Hematopoietic multipotent progenitor cell treated with erythropoietin and hydrocortisone succinate and interleukin-3 and kit ligand, for 4 days (in vitro differentiated cells): ENCODE data around the gene OLFML2A.
A peak's percentile ranks its signal among the peaks of the same experiment; 100 is the strongest.
"Not testable (repeated sequence)": the region's sequence is repeated elsewhere in the genome, so short reads cannot be mapped to it uniquely, and the experiment has no call there.

Experiments
- DNase-seq: peaks from one replicate; pipeline ENCODE4 v3.0.0-alpha.2; 2015

The OLFML2A gene

DNA sequence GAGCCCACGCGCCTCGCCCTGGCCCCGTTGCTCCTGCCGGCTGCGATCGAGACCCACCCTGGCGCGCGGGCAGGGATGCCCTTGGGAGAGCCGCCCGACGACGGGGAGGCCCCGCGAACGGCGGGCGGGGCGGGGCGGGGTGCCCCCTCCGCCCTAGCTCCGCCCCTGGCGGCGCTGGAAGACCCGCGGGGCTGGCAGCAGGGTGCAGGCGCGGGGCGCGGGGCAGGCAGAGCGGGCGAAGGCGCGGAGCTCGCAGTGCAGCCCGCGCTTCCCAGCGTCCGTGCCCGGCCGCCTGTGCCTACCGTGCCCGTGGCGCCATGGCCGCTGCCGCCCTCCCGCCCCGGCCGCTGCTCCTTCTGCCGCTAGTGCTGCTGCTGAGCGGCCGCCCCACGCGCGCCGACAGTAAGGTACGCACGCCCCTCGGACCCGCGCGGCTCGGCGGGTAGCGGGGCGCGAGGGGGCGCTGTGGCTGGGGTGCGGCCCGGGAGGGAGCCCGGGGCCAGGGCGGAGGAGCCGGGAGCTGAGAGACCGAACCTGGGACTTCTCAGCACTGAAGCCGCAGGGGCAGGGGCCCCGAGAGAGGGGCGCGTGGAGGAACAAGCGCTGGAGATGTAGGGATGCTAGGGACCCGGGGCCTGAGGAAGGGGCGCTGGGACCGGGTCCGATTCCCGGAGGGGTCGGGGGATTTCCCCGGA lies at the start of gene OLFML2A:
Gene OLFML2A, plus strand, starts transcription at position 180 of the 695 bp plus-strand sequence. Its CDS starts 138 bp downstream, at position 318.
- DNase-seq: peak; percentile 66

DNA sequence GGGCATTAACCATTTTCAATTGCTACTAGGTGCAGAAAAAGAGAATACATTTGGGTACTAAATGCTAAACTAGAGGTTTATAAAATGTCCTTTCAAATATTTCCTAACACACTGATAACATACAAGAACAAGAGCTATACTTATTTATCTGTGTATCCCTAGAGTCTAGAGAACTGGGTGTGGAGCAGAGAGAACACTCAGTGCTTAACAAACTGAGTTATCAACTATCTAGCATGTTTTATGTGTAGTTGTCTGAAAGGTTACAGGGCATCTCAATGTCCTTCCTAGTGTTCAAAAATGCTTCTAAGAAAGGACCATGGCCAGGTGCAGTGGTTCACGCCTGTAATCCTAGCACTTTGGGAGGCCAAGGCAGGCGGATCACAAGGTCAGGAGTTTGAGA lies 46.2 kb upstream of the OLFML2A start:
- no peak for DNase-seq

DNA sequence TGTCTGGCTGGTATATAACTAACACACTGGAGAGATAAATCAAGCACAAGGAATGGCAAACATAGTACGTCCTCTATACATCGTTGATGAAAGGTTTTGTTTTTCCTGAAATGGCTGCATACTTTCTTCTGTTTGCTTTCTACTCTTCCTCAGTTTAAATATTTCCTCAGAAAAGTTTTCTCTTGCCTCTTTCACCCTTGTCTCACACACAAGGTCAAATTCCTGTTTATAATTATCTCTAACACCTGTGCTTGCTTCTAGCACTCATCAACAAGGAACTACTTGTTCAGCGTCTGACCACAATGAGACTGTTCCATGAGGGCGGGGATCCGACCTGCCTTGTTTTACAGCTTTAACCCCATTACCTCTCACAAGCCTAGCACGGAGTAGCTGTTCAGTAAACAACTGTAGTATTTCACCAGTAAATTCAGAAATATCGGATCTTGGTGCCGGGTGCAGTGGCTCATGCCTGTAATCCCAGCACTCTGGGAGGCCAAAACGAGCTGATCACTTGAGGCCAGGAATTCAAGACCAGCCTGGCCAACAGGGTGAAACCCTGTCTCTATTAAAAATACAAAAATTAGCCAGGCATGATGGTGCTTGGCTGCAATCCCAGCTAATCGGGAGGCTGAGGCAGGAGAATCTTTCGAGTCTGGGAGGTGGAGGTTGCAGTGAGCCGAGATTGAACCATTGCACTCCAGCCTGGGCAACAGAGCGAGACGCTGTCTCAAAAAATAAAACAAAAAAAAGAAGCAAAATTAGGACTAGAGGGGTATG lies 42.8 kb upstream of the OLFML2A start:
- no peak for DNase-seq

DNA sequence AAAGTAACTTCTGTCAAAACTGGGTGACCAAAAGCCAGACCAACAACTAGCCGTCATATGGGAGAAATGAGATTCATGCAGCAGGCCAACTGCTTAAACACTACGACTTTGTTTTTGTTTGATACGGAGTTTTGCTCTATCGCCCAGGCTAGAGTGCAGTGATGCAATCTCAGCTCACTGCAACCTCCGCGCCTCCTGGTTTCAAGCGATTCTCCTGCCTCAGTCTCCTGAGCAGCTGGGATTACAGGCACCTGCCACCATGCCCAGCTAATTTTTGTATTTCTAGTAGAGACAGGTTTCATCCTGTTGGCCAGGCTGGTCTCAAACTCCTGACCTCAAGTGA lies 42.2 kb upstream of the OLFML2A start:
- DNase-seq: not testable (repeated sequence)

DNA sequence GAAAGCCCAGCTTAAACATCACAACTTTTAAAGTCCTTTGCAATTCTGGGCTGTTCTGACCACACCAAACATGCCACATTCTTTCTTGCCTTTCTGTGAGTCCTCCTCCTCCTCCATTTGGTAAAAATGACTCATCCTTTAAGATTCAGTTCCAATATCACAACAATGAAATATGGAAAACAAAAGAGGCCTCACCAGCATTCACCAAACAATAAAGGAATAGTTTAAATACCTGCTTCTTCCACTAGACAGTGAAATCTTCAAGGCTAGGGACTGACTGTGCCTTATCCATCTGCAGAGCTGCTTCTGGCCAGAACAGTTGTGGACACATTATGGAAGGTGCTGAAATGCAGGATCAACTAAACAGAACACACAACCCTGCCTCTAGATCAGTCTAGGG lies 41.8 kb upstream of the OLFML2A start:
- DNase-seq: no peak

DNA sequence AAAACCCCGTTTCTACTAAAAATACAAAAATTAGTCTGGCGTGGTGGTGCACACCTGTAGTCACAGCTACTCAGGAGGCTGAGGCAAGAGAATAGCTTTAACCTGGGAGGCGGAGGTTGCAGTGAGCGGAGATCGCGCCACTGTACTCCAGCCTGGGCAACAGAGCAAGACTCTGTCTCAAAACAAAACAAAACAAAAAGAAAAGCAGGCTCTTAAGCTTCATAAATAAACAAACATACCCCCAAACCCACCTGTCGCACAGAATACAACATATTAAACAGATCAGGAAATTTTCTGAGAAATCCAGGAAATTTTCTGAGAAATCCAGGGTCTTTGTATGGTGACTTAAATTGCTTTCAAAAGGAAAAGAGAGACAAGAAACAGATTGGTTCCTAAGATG lies 38.9 kb upstream of the OLFML2A start:
- DNase-seq: not testable (repeated sequence)

DNA sequence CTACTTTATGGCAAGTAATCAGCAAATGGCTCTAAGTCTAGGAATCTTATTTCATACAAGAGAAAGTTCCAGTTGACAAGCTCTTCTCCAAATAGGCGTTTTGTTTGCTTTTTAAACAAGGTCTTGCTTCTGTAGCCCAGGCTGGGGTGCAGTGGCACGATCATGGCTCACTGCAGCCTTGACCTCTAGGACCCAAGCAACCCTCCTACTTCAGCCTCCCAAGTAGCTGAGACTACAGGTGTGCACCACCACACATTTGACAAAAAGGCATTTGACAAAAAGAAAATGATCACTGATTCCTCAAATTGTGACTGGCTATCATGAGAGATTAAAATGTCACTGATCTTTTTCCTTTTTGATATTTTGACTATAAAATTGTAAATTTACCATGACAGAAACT lies 37.6 kb upstream of the OLFML2A start:
- no peak for DNase-seq

DNA sequence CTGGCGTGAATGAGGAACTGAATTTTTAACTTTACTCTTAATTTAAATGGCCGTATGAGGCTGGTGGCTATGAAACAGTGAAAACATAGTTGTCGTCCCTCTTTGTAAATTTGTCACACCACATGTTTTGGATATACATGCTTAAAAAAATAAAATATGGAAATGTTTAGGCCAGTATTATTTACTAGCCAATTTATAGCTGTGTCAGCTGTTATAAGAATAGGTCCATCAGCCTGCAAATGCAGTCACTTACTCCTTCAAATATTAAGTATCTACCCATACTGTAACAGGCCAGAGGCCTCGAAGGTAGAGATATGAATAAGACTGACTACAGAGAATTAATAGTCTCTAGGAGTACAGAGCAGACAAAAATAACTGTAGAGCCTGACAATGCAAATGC lies 35.8 kb upstream of the OLFML2A start:
- DNase-seq: no peak

DNA sequence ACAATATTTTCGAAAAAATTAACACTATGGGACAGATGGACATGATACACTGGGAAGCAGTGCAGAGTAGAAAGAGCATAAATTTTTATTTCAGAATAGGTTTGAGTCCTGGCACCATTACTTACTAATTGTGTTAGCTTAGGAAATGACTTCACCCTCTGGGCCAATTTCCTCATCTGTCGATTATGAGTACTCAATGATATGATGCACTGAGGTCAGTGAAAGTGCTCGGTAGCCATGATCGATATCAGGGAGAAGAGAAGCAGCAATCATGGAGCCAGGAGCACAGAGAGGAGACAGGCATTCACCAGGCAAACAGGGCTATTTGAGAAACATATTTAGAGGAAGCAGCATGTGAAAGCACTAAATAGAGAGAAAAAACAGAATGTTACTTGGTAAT lies 35.3 kb upstream of the OLFML2A start:
- DNase-seq: no peak

DNA sequence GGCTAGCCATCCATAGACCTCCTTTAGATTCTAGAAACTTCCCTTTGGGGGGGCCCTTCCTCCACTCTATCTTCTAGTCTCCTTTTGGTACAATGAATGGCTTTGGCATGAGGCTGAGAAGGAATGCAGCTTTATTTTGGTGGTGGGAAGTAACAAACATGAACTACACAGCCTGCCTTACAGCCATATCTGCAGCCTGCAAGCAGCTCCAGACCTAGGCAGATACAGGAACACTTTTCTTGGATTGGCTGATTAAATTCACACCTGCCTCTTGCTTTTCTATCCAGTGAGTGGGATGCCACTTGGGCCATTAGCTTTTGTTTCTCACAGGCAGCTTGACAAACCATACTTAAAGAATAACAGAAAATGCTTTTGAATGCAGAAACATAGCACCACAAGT lies 34.0 kb upstream of the OLFML2A start:
- no peak for DNase-seq

DNA sequence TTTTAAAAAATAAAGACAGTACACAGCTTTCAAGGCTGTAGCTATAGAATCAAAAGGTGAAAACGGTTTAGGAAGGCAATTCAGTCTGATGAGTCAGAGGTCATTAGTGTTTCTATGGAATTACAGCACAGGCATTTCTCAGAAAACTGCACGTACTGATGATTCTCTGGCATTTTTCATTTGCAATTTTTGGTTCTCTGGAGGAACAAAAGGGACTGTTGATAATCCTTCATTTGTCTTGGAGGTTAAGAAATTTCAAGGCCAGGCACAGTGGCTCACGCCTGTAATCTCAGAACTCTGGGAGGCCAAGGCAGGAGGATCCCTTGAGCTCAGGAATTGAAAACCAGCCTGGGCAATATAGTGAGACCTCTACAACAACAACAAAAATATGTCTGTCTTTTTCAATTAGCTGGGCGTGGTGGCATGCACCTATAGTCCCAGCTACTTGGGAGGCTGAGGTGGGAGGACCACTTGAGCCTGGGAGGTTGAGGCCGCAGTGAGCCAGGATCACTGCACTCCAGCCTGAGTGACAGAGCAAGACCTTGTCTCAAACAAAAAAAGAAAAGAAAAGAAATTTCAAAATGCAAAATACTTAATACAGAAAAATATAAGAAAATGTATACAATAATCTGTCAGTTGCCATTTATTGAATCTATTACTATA lies 33.1 kb upstream of the OLFML2A start:
- DNase-seq: no peak

DNA sequence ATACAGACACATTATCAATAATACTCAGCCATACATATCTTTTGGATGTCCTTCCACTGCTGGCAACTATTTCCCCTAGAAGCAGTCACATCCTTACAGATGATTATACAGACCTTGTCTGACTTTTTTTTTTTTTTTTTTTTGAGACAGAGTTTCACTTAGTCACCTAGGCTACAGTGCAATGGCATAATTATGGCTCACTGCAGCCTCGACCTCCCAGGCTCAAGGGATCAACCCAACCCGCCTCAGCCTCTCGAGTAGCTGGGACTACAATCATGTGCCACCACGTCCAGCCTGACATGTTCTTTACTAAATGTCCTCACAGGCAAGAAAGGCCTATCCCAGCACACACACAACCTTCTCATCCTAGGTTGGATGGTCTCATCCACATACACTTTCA lies 29.9 kb upstream of the OLFML2A start:
- DNase-seq: no peak

DNA sequence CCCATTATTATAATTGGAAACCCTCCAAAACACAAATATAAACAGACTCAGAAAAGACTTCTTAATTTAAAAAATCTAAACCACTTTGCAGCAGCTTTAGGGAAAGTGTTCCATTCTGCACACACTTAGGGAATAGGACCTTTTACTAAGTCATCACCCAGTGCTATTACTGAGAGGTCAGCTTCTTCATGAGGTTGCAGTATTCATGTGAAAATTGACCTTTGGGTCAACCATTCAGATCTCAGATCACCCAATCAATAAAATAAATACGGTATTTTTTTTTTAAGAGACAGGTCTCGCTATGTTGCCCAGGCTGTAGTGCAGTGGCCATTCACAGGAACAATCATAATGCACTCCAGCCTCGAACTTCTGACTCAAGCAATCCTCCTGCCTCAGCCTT lies 27.6 kb upstream of the OLFML2A start:
- DNase-seq: no peak

DNA sequence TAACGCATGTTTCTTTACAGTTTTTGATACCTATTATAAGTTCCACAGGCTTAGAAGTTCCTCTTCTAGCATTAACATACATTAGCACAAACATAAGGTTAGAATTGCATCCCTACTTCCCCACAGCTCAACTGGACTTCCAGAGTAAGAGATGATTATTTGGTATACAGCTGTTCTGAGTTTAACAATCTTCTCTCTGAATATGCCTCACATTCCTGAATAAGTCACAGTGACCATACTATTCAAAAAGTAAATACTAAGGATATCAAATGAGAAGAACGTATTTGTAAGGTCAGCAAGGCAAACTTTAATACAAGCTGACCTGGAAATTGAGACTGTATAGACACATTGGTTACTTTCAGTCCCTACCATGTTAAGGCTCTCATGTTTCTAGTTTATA lies 27.2 kb upstream of the OLFML2A start:
- no peak for DNase-seq

DNA sequence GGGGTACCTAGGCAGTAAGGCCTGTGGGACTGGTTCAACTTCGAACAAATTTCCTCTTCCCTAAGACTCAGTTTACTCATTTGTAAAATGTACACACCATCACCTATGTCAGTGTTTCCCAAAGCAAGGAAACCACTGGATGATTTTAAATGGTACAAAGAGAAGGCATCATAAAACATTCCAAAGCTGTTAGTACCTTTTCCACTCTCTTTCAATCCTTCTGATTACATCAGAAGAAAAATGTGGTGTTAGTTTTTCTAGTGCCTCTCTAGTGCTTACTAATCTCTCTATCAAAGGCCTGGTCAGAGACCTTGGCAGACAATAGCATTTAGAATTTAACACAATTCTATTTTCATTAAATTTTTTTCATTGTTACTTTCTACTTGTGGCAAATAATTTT lies 24.0 kb upstream of the OLFML2A start:
- no peak for DNase-seq

DNA sequence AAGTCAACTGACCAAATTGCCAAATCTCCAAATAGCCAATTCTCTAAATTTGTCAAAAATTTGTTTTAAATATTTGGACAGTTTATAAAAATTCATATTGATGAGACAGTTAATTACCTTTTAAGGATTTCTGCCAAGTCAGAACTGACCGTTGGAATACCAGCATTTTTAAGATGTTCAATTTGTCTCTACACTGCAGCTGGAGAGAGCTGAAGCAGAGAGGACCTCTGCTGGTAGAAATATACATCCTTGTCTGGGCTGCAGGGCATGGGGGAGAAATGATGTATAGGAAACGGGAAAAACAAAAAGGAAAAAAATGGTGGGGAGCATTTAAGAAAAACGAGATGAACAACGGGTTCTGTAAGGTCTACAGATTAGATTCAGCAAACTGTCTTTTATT lies 22.6 kb upstream of the OLFML2A start:
- peak; percentile 57 for DNase-seq

DNA sequence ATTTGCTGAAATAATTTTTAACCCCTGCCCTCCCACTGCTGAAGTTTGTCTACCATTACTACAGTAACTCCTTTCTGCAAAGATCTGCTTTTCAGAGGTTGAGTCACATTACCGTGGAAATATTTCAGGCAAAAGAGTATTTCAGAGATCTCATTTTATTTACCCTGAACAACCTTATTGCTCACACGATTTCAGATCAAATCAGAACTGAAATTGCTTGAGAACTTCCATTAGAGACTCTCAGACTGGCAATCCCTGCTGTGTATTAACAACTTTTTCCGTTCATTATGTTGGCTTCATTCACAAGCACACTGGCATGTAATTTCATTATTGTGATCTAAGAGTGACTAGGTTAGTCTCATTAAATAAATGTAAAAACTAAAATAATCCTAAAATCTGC lies 21.9 kb upstream of the OLFML2A start:
- no peak for DNase-seq

DNA sequence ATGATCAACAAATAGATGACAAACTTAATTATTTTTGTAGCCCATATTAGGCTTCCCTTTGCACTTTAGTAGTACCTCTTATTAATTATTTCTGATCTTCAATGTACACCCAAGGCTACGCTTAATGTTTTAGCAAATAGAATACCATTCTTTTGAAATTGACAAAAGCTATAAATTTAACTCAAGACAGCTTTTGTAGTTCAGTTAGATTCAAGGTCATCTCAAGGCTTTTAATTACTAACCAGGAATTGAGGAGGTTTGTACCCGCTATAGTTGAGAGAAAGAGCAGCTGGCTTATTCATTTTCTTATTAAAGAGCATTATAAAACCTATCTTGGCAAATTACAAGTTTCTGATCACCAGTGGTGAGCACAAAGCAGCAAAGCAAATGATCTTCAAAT lies 20.9 kb upstream of the OLFML2A start:
- DNase-seq: no peak

DNA sequence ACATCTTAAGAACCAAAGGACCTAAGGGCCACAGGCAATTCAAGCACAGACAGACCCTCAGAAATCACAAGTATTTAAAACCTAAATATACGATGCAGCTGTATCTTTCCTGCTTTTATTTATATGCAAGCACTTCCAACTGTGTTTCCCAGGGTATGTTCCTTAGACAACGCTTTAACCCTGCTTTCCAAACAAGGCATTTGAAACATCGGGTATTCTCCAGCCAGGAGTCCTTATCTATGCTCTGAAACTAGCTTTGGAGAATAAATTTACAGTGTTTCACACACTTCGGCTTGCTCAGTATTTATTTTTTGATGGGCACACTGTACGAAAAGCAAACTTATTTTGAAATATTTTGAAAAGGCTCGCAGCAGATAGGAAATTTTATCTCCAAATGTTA lies 19.3 kb upstream of the OLFML2A start:
- no peak for DNase-seq

DNA sequence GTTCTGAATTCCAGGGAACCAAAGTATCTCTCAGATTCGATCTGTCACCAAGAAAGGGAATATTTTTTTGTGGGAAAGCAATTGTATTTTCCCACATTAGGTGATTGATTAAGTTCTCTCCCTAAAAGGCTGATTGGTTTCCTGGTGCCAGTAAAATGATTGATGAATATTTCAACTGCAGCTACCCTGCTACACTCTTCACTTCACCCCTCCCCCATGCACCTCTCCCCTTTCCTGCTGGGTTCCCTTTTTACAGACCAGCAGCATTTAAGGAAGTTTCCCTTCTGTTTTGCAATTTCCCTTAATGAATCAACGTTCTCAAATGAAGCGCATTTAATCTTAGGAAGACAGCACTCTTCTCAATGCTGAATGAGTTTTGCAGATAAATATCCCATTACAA lies 18.9 kb upstream of the OLFML2A start:
- peak; percentile 86 for DNase-seq

DNA sequence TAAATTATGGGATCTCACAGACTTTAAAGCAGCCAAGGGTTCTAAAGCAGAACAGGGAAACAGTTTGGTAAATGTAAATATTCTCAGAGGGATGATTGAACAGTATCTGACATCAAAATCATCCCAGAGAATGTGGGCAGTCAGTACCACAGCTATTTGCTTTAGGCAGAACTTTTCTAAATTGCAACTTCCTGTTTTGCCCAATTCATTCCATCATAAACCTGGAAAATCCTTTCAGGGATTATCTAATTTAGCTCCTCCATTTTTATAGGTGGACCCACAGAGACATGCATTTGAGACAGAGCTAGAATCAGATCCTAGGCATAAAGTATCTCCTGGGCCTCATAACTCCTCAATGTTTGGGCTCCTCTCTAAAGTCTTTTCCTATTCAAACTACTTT lies 18.2 kb upstream of the OLFML2A start:
- no peak for DNase-seq

DNA sequence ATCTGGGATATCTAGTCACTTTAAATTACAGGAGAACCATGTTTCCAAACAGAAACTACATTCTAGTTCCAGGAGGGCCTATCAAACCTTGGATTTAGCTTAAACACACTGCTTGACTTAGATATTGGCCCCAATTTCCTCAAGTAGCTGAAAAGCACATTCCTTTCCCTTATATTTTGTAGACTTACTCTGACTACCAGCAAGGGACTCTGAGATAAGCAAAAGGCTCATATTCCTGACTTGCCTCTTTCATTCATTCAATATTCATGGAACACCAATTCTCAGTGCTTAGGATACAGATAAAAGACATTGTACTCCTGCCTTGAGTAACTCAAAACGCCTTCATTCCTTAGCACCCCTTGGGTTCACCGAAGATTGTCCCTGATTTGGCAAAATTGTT lies 17.6 kb upstream of the OLFML2A start:
- no peak for DNase-seq

DNA sequence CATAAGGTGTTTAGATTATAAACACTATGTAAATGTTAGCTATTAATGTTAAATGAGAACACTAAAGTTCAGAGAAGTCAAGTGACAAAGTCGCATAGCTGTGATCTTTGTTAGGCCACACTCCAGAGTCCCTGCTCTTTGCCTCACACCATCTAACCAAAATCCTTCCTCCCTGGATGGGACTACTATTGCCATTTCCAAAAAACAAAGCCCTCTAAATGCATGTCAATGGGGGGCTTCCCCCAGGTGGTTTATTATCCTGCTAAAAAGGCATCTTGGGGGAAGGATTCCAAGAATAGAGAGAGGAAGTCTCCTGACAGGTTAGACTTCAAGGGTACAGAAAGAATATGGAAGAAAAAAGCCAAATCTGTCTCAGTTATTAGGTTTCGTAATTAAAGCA lies 16.2 kb upstream of the OLFML2A start:
- DNase-seq: no peak

DNA sequence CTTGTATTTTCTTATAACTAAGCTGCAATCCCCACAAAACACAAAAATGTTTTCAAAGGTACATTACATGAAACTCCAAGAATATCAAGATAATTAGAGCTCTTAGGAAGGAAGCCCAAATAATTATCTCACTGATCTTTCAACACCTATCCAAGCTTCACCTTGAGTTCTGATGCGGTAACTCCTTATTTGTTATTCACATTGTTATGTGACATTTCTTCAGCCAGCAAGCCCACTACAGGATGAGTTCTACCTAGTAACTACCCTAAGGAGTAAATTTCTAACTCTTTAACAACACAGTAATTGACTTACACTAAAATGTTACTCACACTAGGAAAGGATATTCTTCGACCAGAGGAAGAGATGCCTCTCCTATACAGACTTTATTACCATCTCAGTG lies 15.7 kb upstream of the OLFML2A start:
- no peak for DNase-seq
